ENCODE data around the gene IGFBP3. TPM values are rescaled to one million over a fixed set of nuclear protein-coding genes. Genes with fewer than 3 reads are reported as not detected.
"Not testable (repeated sequence)": the region's sequence is repeated elsewhere in the genome, so short reads cannot be mapped to it uniquely, and the experiment has no call there.

The IGFBP3 gene
- total RNA-seq, 4 donors from 2014 or later, result 126 to 765 (median 207) TPM

DNA sequence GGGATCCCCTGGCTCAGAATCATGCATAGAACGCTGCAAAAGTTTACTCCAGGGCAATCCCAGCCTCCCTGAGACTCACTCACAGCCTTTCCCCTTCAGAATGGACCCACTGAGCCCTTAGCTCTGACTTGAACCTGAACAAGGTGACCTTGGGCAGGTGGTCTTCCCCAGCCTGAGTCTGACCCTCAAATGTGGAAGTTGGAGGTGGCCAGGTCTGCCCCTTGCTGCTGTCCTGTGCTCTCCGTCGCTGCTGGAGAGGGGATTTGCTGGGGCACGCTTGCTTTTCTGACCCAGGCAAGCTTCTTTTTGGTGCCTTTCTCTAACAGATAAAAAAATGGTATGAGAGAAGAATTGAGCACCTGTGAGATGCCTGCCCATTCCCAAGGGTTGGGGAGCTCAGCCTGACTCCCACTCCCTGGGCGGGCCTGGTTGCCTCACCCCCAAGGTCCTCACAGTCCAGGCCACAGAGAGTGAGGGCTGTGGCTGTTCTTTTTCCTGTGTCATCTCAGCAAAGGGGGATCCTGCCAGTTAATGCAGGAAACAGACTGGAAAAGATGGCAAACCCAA, 46.6 kb upstream of the IGFBP3 start:
- 94 to 97% methylated on average over 5 of the region's 5 CpGs for WGBS, 2 donors
- peak in 1 of 2 donors; percentile 53 for DNase-seq (ENCODE audit: low spot score in 2 of 2)
- no peak overlapping the region for H3K4me3 ChIP-seq (ENCODE audit: low read depth, poor library complexity, severe bottlenecking)
- TF ChIP-seq, protein P1, sequence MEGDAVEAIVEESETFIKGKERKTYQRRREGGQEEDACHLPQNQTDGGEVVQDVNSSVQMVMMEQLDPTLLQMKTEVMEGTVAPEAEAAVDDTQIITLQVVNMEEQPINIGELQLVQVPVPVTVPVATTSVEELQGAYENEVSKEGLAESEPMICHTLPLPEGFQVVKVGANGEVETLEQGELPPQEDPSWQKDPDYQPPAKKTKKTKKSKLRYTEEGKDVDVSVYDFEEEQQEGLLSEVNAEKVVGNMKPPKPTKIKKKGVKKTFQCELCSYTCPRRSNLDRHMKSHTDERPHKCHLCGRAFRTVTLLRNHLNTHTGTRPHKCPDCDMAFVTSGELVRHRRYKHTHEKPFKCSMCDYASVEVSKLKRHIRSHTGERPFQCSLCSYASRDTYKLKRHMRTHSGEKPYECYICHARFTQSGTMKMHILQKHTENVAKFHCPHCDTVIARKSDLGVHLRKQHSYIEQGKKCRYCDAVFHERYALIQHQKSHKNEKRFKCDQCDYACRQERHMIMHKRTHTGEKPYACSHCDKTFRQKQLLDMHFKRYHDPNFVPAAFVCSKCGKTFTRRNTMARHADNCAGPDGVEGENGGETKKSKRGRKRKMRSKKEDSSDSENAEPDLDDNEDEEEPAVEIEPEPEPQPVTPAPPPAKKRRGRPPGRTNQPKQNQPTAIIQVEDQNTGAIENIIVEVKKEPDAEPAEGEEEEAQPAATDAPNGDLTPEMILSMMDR (IDR thresholded peaks at IDR 0.05), result no peak
- no peak for TF ChIP-seq POLR2A (IDR thresholded peaks at IDR 0.05)
- intact Hi-C loops (cut with DNase I; ENCODE audit: low total_unique reads), result no loop called here

DNA sequence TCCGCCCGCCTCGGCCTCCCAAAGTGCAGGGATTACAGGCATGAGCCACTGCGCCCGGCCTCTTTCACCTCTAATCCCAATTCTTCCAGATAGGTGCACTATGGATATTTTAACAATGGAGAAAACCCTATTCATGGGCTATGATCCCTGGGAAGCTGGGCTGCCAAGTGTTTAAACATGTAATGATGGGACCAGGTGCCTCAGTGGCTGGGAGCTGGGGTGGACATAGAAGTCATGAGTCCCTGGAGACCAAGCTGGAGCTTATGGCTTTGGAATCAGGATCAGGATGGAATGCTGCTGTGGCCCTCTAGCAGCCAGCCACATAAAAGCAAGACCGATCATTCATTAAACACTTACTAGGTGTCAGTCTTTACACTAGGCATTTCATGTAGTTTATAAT, 41.8 kb upstream of the IGFBP3 start:
- 94 to 99% methylated on average over 6 of the region's 6 CpGs for WGBS, 2 donors
- intact Hi-C loops (cut with DNase I; ENCODE audit: low total_unique reads), result no loop called here

DNA sequence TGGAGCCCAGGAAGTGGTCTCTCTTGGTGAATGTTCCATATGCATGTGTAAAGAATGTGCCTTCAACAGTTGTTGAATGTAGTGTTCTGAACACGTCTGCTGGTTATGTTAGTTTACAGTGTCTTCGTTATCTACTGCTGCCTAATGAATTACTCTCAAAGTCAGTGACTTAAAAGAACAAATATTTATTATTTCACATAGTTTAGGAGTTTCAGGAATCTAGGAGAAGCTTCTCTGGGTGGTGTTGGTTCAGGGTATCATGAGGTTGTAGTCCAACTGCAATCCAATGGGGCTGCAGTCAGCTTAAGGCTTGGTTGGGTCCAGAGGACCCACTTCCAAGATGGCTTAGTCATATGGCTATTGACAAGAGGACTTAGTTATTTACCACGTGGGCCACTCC, 36.6 kb upstream of the IGFBP3 start:
- TF ChIP-seq, protein P1 (IDR thresholded peaks at IDR 0.05), result no peak
- no peak for TF ChIP-seq POLR2A (IDR thresholded peaks at IDR 0.05)
- no peak for DNase-seq (ENCODE audit: low spot score in 2 of 2)
- intact Hi-C loops (cut with DNase I; ENCODE audit: low total_unique reads), result no loop called here
- H3K4me3 ChIP-seq (ENCODE audit: low read depth, poor library complexity, severe bottlenecking), result no peak overlapping the region
- 82 to 85% methylated on average over 3 of the region's 3 CpGs for WGBS, 2 donors

More for the DNA sequence above, 41.8 kb upstream of the IGFBP3 start:
- no peak for DNase-seq (ENCODE audit: low spot score in 2 of 2)
- H3K4me3 ChIP-seq (ENCODE audit: low read depth, poor library complexity, severe bottlenecking), result no peak overlapping the region
- TF ChIP-seq, protein P1 (IDR thresholded peaks at IDR 0.05), result no peak
- no peak for TF ChIP-seq POLR2A (IDR thresholded peaks at IDR 0.05)

DNA sequence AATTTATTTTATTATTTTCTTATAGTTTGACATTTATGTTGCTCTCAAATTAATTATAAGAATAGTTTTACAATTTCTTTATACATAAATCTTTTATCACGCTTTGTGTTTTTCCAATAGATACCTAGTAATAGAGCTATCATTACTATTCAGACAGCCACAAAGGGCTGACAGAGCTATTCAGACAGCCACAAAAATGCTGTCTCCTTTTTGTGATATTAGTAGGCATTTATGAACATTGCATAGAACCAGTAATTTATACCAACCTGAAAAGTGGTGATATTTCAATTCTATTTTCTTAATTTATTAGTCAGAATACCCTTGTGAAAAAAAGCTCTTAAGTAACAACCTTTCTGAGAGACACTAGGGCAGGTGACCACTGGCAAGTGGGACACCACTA, 34.2 kb upstream of the IGFBP3 start:
- intact Hi-C loops (cut with DNase I; ENCODE audit: low total_unique reads), result no loop called here
- TF ChIP-seq POLR2A (IDR thresholded peaks at IDR 0.05), result no peak
- TF ChIP-seq, protein P1 (IDR thresholded peaks at IDR 0.05), result no peak
- DNase-seq (ENCODE audit: low spot score in 2 of 2), result no peak
- WGBS, 2 donors, result 94 to 95% methylated on average over 1 of the region's 1 CpG
- no peak overlapping the region for H3K4me3 ChIP-seq (ENCODE audit: low read depth, poor library complexity, severe bottlenecking)

DNA sequence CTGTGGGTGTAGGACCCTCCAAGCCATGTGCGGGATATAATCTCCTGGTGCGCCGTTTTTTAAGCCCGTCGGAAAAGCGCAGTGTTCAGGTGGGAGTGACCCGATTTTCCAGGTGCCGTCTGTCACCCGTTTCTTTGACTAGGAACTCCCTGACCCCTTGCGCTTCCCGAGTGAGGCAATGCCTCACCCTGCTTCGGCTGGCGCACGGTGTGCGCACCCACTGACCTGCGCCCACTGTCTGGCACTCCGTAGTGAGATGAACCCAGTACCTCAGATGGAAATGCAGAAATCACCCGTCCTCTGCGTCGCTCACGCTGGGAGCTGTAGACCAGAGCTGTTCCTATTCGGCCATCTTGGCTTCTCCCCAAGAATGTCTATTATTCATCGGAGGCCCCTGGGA, 32.0 kb upstream of the IGFBP3 start:
- H3K4me3 ChIP-seq (ENCODE audit: low read depth, poor library complexity, severe bottlenecking); intact Hi-C loops (cut with DNase I; ENCODE audit: low total_unique reads); DNase-seq (ENCODE audit: low spot score in 2 of 2): not testable (repeated sequence)
- 86 to 95% methylated on average over 22 of the region's 23 CpGs for WGBS, 2 donors

DNA sequence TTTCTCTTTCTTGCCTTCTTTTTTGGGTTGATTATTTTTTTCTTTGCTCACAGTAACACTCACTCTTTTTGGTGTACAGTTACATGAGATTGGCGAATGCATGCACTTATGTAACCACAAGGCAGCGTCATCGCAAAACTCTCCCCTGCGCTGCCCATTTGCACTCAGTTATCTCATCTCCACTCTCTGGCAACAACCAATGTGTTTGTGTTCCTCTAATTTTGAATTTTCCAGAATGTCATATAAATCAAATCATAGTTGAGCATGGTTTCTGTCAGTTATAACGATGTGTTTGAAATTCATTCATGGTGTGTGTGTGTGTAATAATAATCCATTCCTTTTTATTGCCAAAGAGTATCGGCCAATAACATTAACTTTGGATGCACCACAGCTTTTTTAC, 23.0 kb upstream of the IGFBP3 start:
- WGBS, 2 donors, result 79 to 81% methylated on average over 6 of the region's 6 CpGs
- TF ChIP-seq POLR2A (IDR thresholded peaks at IDR 0.05), result no peak
- TF ChIP-seq, protein P1 (IDR thresholded peaks at IDR 0.05), result no peak
- H3K4me3 ChIP-seq (ENCODE audit: low read depth, poor library complexity, severe bottlenecking), result no peak overlapping the region
- intact Hi-C loops (cut with DNase I; ENCODE audit: low total_unique reads), result no loop called here
- no peak for DNase-seq (ENCODE audit: low spot score in 2 of 2)

Data from lower leg skin (tissue), 4 donors.